Measurements from ENCODE around the gene UCK2.

UCK2 gene

DNA sequence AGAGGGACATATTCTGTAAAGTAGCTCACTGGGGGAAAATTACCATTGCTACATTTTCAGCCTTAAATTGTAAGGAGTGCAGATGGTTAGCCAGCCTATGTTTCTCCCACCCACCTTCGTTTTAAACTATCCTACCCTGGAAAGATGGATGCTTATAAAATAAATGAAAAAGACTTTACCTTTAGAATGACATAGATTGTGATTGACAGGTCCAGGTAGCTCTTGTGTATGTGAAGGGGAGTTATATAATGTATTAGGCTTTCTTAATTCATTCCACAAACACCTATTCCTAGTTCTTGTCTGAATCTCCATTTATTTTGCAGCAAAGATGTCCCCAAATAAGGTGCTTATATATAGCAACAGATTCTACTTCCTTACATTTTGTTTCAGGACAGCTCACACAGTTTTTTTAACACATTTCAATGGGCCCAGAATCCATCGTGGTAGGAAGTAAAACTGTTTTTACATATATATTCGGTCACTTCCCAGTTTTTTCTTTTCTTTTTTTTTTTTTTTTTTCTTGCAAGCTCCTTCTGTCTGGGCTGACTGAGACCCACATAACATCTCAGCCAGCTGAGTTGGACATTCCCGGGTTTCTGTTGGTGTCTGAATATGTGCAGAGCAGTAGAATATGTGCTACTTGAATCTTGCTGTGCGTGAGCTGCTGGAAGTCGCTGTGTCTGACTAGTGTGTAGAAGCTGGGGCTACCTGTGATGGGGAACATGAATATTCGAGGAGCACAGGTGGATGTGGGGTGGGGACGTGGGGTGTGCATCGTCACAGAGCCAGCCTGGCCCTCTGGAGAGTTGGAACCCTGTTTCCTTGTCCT lies 27.8 kb downstream of the UCK2 start:
- DNase-seq (ENCODE audit: low spot score) = no peak

DNA sequence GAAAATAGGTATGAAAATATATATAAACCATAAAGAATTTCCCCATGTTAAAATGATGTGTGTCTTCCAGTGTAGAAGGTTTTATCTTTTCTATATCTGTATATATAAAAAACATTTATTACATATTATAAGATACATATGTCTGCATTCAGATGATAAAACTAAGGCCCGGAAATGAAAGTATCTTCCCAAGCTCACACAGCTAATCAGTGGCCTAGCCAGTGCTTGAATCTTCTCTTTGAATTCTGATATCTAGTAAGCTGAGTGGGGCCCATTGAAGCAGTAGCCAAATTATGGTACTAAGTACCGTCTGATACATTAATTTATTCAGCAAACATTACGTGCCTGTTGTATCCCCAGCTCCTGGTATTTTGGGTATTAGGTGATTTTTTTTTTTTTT lies 28.6 kb downstream of the UCK2 start:
- peak; percentile 40 for DNase-seq (ENCODE audit: low spot score)

DNA sequence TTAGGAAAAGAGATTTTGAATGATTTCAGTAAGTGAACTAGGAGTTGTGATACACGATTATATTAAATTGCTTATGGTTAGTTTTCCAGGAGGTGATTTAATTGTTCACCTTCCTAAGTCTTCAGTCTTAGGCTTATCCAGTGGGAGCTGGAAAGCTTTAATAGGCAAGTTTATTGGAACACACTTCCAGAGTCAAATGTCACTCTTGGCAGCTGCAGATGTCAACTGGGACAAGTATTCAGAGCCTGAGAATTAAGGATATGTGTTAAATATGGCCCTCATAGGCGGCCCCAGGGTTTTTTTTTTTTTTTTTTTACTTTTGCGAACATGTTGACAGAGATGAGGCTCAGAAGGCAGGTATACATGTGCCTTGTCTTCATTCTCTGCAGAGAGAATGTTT lies 29.2 kb downstream of the UCK2 start:
- no peak for DNase-seq (ENCODE audit: low spot score)

DNA sequence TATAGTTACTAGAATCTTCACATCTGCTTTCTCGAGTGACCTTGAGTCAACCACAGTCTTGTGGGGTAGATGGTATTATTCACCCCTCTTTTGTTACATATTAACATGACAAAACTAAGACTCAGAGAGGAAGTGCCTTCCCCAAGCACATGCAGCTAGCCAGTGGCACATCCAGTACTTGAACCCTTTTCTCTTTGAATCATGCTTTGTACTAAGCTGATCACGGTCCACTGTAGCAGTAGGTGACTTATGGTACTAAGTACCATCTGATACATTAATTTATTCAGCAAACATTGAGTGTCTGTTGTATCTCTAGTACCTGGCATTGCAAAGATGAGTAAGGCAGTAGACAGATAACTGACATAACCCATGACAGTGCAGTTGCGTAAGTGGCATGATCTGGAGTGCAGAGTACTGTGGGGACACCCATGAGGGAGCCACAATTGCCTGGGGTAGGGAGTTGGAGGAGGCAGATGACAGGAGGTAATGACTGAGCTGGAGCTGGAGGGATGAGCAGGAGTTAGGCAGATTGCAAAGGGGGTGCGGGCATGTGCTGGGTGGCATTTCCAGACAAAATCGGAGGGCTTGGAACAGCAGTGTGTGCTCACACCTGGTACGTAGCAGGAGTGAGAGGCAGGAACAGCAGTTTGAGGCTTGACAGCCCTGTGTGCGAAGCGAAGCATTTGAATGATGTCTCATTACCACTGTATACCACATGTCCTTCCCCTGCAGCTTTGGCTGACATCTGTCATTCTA lies 29.8 kb downstream of the UCK2 start:
- peak; percentile 63 for DNase-seq (ENCODE audit: low spot score)

DNA sequence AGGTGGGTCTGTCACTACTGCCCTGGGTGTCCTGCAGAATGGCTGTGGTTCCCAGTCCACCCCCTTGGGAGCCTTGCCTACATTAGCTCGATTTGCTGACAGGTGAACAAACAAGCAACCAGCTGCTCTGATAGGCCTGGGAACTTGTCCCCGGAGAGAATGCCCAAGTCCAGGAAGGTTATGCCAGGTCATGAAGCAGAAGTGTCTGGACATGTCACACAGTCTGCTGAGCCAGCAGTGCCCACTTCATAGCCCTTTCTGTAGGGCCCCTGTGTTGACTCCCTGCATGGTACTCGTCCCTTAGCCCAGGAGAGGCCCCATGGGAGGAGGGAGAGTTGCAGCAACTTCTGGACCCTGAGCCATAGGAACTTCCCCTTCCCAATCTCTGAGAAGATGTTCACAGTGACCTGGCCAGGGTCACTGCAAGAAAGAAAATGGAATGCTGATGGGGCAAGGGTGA lies 31.0 kb downstream of the UCK2 start:
- no peak for DNase-seq (ENCODE audit: low spot score)

DNA sequence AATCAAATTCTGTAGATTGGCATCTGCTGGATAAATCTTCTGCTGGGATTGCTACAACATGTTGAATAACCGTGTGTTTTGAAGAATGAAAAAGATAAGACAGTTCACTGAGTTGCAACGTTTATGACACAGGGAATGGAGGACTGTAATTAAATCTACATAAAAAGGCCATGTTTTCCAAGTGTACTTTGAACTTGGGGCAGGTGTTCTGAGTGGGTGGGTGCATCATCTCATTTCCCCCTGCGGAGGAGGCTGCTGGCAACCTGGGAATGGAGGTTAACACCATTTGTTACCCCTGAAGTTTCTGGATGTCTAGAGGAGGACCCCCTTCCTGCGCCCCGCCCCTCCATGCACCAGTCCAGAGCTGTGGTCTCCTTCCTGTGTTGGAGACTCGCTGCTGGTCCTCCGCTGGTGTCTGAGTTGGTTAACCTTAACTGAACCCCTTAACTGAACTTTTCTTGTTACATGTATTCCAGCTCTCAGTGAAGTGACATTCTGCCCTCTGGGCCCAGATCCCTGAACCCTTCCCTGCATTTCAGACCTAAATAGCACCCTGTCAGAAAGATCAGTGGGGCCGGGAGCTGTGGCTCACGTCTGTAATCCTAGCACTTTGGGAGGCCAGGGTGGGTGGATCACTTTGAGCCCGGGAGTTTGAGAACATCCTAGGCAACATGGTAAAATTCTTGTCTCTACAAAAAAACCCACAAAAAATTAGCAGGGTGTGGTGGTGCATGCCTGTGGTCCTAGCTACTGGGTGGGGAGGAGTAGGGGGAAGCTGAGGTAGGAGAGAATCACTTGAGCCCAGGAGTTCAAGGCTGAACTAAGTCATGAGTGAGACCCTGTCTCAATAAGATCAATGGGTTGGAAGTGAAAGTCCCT lies 31.8 kb downstream of the UCK2 start:
- DNase-seq (ENCODE audit: low spot score) = no peak

DNA sequence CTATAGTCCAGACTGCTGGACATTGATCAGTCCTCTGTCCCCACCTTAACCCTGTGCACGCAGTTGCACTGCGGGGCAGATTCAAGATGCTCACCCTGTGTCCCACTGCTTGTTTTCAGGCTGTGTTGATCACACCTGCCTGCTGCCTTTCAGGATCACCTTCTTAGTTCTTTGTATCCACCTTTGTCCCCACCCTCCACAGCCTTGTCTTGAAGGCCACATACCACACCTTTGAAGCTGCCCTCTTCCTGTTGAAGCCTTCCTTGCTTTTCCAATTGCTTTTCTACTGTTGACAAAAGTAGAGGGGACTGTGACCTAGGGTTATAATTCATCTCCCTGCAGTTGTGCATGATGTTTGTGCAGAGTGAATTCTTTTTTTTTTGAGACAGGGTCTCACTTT lies 32.7 kb downstream of the UCK2 start:
- no peak for DNase-seq (ENCODE audit: low spot score)

DNA sequence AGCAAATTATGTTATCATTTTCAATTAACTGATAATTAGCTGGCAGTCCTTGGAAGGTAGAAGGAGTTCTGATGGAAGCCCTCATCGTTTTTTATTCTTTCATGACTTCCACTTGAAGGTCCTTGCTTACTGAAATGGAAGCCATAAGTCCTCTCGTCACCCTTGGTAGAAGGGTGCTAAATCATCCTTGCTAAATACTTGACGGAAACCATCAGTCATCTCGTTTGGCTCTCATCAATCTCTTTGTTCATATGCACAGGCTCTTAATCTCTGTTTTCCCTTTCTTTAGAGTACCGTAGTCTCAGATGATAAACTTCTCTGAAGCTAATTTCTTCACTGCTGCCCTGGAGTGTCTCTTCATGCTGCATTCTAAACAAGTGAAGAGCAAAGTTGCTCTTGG lies 34.5 kb downstream of the UCK2 start:
- DNase-seq (ENCODE audit: low spot score) = no peak

DNA sequence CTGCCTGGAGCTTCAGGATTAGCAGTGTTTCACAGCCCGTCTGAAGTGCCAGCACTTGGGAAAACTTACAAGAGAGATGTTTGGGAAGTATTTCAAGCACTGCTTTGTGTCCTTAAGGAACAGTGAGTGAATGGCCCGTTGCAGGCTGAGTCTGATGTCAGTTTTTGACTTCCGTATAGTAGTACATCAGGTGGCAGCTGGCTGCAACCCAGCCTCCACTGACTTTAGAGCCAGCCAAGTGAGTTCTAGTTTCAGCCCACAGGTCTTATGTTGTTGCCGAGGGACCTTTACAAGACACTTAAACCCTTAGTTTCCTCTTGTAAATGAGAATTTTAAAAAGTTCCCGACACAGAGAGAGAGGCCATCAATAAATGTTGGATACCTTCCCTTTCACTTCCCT lies 35.0 kb downstream of the UCK2 start:
- no peak for DNase-seq (ENCODE audit: low spot score)

DNA sequence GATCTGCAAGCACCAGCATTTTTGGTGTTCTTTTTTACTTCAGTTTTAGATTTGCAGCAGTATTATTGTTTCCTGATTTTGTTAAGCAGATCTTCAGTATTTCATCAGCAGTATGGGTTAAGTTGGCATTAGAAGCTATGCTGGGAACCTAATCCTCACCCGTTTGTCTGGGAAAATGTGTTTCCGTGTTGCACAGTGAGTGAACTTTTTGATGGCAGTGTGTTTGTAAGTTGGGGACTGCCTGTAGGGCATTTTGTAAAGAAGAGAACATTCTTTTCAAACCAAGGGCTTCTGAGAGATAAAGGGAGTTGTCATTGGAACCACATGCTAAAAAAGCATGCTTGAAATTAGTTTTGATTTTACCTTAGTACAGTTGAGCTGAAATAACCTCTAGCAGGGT lies 35.9 kb downstream of the UCK2 start:
- no peak for DNase-seq (ENCODE audit: low spot score)

DNA sequence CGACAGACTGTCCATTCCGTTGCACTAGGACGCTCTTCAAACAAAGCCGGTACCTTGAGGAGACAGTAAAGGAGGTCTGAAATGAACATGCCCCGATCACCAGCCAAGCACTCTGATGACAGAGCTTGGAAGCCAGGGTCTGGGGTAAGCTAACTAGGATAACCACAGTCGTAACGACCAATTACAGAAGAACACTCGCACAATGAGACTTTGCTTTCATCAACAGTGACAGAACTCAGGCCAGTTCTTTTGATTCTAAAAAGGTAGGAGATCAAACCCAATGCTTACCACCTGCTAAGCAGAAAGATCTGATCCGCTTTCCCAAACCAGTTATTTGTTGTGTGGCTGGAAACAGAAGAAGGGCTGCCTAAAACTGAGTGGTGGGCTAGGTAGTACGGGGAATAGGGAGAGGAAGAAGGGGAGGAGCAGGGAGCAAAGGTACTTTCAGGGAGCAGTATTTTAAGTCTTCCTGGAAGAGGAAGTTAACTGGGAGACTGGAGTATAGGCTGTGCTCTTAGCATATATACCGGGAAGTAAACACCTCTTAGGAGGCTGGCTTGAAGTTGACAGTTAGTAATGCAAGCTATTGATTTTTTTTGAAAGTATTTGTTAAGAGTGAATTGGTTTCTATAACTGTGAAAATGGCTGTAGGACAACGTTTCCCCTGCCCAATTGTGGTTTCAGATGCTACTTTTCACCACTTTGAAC lies 38.4 kb downstream of the UCK2 start:
- no peak for DNase-seq (ENCODE audit: low spot score)

DNA sequence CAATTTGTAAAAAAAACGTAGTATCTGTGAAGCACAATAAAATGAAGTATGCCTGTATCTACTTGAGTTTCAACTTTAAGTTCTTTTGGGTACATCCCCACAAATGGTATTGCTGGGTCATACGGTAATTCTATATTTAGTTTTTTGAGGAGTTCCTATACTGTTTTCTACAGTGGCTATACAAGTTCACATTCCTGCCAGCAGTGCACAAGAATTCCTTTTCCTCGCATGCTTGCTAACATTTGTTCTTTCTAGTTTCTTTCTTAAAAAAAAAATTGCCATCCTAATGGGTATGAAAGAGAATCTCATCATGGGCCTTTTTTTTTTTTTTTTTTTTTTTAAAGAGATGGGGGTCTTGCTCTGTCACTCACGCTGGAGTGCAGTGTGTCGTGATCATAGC lies 41.9 kb downstream of the UCK2 start:
- DNase-seq (ENCODE audit: low spot score) = no peak

DNA sequence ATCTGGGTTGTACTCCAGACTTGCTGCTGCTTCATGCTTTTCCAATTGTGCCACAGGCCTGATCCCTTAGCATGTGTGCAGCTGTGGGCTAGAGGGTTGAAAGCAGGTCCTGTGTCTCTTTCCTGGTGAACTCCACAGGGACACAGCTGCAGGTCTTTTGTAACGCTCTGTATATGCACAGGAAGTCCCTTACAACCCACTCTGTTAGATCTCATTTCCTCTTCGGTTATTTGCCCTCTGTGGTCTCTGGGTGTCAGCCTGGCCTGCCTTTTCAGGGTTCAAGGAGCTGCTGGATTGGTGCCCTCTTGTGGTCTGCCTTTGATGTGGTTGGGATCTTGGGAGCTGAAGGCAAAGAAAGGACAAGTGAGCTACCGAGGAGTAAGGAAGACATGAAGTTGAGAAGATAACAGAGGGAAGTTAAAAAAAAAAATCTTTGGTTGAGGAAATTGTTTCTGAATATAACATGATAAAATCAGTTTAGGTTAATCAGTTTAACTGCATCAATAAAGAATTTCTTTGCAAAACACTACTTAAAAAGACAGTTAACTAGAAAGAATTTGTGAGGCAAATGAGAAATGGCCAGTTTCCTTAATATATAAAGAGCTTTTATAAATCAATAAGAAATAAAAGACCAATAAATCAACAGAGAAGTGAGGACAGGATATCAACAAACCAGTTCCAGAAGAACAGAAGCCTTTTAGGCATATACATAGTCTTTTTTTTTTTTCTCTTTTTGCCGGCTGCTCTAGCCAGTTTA lies 44.1 kb downstream of the UCK2 start:
- peak; percentile 67 for DNase-seq (ENCODE audit: low spot score)

DNA sequence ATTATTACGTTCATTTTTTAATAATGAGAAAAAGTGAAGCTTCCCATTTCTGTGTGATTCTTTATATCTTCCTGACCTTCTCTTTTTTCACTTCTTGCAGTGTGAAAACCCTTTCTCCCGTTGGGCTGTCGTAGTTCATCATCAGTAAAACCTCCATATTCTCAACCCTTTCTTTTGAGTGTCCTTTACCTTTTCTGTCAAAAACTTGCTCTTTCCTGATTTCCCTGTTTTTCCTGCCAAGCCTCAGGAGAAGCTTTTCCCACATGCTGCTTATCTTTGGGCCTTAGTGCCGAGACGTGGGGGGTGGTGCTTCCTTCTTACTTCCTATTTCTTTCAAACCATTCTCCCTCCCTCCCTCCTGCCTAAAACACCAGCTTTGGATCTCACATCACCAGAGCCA lies 46.1 kb downstream of the UCK2 start:
- no peak for DNase-seq (ENCODE audit: low spot score)

DNA sequence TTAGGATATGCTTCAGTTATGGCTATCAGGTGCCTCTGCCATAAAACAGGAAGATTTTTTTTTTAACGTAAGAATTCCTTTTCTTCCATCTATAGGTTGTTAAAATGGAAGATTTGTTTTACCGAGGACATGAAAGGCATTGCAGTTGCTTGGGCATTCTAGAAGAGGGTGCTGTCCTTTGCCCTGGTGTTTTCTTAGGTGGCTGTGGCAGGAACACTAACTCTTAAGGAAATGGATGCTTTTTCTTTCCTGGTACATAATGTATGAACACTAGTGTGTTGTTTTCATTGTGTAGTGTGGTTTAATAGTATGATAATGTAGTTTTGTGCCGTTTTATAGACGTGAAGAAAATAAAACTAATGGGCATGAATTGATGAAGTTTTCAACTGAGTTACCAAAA lies 47.2 kb downstream of the UCK2 start:
- no peak for DNase-seq (ENCODE audit: low spot score)

DNA sequence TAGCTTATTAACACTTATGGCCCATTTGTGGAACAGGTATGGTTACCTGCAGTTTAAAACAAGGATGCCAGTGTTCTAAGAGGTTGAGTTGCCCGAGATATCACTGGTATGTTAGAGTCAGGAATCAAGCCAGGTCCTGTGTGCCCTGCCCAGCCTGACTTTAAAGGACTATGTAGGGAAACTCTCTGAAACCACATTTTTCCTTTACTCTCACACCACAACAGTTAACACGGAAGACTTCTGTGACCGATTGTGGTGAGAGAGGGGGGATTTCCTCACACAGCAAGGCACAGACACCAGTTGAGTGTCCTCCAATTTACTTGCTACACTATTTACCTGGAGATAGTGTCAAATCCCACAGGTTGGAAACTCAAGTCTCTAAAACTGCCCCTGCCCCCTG lies 47.8 kb downstream of the UCK2 start:
- DNase-seq (ENCODE audit: low spot score) = no peak

DNA sequence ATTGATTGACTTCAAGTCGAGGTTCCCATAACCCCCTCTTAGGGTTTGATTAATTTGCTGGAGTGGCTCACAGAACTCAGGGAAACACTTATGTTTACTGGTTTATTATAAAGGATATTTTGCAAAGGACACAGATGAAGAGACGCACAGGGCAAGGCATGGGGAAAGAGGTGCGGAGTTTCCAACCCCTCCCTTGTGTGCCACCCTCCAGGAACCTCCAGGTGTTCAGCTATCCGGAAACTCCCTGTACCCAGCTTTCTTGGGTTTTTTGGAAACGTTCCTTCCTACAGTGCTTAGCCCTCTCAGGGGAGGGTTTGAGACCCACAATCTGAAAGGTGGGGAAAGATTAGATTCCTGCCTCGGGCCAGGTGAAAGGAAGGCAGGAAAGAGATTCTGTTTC lies 48.2 kb downstream of the UCK2 start:
- no peak for DNase-seq (ENCODE audit: low spot score)

DNA sequence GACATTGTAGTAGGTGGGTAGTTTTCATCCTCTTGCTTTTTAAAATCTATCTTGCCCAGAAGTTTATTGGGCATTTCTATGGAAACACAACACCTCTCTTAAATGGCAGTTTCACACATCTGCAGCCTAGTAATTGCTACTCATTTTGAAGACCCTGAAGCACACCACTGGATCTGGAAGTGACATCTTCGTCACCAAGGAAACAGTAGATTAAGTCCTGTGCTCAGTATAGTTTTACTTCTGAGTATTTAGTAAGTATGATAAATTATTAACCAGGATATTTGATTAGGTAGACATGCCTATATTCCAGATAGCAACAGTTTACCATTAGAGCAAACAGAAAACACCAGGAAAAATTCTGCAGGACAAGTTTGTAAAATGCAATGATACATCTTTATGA lies 48.7 kb downstream of the UCK2 start:
- DNase-seq (ENCODE audit: low spot score) = no peak

DNA sequence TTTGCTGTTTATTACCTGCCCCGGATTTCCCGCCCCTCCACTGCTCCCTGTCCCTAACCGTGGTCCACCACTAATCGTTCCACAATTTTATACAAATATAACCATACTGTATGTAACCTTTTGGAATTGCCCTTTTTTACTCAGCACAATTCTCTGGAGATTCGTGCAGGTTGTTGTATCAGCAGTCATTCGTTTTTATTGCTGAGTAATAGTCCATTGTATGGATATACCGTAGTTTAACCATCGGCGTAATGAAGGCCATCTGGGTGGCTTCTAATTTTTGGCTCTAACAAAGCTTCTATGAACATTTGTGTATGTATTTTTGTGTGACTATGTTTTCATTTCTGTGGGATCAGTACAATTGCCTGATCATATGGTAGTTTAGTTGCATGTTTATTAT lies 50.0 kb downstream of the UCK2 start:
- DNase-seq (ENCODE audit: low spot score) = no peak

DNA sequence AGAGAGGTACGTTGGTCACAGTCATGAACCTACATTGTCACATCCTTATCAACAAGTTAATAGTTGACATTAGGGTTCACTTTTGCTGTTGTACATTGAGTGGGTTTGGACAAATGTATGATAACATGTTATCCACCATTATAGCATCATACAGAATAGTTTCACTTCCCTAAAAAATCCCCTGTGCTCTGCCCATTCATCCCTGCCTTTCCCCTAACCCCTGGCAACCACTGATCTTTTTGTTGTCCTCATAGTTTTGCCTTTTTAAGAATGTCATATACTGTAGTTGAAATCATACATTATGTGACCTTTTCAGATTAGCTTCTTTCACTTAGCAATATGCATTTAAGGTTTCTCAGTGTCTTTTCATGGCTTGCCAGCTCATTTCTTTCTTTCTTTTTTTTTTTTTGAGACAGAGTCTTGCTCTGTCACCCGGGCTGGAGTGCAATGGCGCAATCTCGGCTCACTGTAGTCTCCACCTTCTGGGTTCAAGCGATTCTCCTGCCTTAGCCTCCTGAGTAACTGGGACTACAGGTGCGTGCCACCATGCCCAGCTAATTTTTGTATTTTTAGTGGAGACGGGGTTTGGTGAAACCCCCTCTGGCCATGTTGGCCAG lies 50.6 kb downstream of the UCK2 start:
- DNase-seq (ENCODE audit: low spot score) = no peak

DNA sequence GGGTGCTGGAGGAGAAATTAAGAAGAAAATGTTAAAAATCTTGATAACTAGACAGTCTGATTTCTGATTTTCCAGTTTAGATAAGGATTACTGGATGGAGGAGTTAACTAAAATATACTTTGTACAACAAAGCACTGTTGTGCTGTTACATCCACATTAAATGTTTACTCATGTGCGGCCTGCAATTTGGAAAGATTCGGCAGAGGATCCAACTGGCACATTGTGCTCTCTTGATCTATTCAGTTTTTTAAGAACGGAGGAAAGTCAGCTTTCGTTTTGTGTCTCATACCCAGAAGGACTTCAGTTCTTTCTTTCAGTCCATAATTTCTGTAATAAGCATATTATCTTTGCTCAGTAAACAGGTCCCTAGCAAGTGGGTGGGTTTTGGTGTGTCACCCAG lies 52.5 kb downstream of the UCK2 start:
- no peak for DNase-seq (ENCODE audit: low spot score)

Measured in hematopoietic multipotent progenitor cell treated with erythropoietin and hydrocortisone succinate and interleukin-3 and kit ligand, for 15 days (in vitro differentiated cells).